ENCODE results near the gene CHAT. TPM values are rescaled to one million over a fixed set of nuclear protein-coding genes. Genes with fewer than 3 reads are reported as not detected.

CHAT gene
- total and polyA plus RNA-seq, 7 donors: not detected

GRCh38 chr10:49577182-49577925, 36.5 kb upstream of the CHAT start:
- no peak for TF ChIP-seq CTCF (IDR thresholded peaks at IDR 0.05)
- DNase-seq: no peak
- 61 to 74% (median 66%) methylated on average over 2 of the region's 2 CpGs for WGBS, 3 donors
- no peaks in the 10 kb centered on the region for H3K9me3 ChIP-seq
- H3K27ac ChIP-seq: no peak overlapping the region
- ATAC-seq: no peak
- no peaks in the 10 kb centered on the region for H3K36me3 ChIP-seq (ENCODE audit: insufficient read depth in 1 of 2, low read depth in 1 of 2)
- intact Hi-C loops (cut with DNase I): no loop called here
- H3K4me1 ChIP-seq: no peaks in the 10 kb centered on the region
- no peak overlapping the region for H3K4me3 ChIP-seq
- H3K27me3 ChIP-seq (ENCODE audit: insufficient read depth in 3 of 3, low read length in 2 of 3): no peaks in the 10 kb centered on the region

DNA sequence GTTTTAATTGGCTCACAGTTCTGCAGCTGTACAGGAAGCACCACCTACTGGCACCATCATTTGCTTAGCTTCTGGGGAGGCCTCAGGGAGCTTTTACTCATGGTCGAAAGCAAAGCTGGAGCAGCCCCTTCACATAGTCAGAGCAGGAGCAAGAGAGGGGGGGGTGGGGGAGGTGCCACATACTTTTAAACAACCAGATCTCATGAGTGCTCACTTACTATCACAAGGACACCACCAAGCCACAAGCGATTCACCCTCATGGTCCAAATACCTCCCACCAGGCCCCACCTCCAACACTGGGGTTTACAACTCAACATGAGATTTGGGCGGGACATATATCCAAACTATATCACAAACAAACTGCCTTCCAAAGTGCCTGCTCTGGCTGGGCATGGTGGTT, 35.4 kb upstream of the CHAT start:
- H3K4me3 ChIP-seq: no peak overlapping the region
- TF ChIP-seq CTCF (IDR thresholded peaks at IDR 0.05): no peak
- H3K36me3 ChIP-seq (ENCODE audit: insufficient read depth in 1 of 2, low read depth in 1 of 2): no peaks in the 10 kb centered on the region

GRCh38 chr10:49579621-49580020, 34.2 kb upstream of the CHAT start:
- no peak for TF ChIP-seq CTCF (IDR thresholded peaks at IDR 0.05)
- no peak overlapping the region for H3K4me3 ChIP-seq
- H3K36me3 ChIP-seq (ENCODE audit: insufficient read depth in 1 of 2, low read depth in 1 of 2): no peaks in the 10 kb centered on the region
- no peaks in the 10 kb centered on the region for H3K9me3 ChIP-seq
- no peaks in the 10 kb centered on the region for H3K4me1 ChIP-seq
- peaks cover 0 to 3% (median 0%) of the 10 kb centered on the region in 3 donors for H3K27me3 ChIP-seq (ENCODE audit: insufficient read depth in 3 of 3, low read length in 2 of 3)
- H3K27ac ChIP-seq: no peak overlapping the region
- no peak for DNase-seq
- WGBS, 3 donors: 34 to 48% (median 47%) methylated on average over 2 of the region's 2 CpGs
- intact Hi-C loops (cut with DNase I): no loop called here
- no peak for ATAC-seq

More for the DNA sequence above, 35.4 kb upstream of the CHAT start:
- 82 to 92% (median 85%) methylated on average over 3 of the region's 3 CpGs for WGBS, 3 donors
- DNase-seq (no peak), ATAC-seq (no peak)
- intact Hi-C loops (cut with DNase I): no loop called here
- H3K4me1 ChIP-seq: no peaks in the 10 kb centered on the region
- no peaks in the 10 kb centered on the region for H3K27me3 ChIP-seq (ENCODE audit: insufficient read depth in 3 of 3, low read length in 2 of 3)
- H3K9me3 ChIP-seq: no peaks in the 10 kb centered on the region
- no peak overlapping the region for H3K27ac ChIP-seq

DNA sequence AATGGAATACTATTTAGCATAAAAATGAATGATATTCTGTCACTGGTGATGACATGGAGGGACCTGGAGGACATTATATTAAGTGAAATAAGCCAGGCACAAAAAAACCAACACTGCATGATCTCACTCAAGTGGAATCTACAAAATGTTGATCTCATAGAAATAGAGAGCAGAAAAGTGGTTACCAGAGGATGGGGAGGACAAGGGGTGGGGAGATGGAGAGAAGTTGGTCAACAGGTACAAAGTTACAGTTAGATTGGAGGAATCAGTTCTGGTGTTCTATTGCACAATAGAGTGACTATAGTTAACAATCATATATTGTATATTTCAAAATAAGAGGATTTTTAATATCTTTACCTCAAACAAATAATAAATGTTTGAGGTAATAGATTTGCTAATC, 28.4 kb upstream of the CHAT start:
- ATAC-seq (no peak), DNase-seq (no peak)
- Histone ChIP-seq H3K9me3 (no peaks in the 10 kb centered on the region), H3K36me3 (ENCODE audit: insufficient read depth in 1 of 2, low read depth in 1 of 2) (no peaks in the 10 kb centered on the region), H3K27ac (no peak overlapping the region), H3K4me3 (no peak overlapping the region), H3K27me3 (ENCODE audit: insufficient read depth in 3 of 3, low read length in 2 of 3) (peaks cover 0 to 3% (median 0%) of the 10 kb centered on the region in 3 donors), H3K4me1 (no peaks in the 10 kb centered on the region)
- no peak for TF ChIP-seq CTCF (IDR thresholded peaks at IDR 0.05)
- intact Hi-C loops (cut with DNase I): no loop called here

DNA sequence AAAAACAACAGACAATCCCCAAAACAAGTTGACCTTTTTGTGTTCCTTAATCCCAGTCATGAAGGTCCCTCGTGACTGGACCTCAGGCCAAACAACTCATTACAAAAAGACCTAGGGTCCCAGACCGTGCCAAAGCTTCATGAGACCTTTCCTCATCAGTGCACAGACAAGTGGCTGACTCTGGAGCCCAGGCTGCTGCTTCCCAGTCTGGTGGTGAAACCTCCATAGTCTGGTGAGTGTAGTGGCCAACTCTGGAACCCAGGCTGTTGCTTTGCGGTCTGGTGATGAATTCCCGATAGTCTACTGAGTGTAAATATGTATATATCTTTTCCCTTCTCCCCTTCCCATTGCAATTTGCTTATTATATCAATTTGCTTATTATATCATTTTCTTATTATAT, 25.9 kb upstream of the CHAT start:
- DNase-seq: no peak
- ATAC-seq: no peak

More for the DNA sequence above, 25.9 kb upstream of the CHAT start:
- no peaks in the 10 kb centered on the region for H3K4me1 ChIP-seq
- no peak overlapping the region for H3K27ac ChIP-seq
- no peak for TF ChIP-seq CTCF (IDR thresholded peaks at IDR 0.05)
- intact Hi-C loops (cut with DNase I): no loop called here
- WGBS, 3 donors: 71 to 78% (median 77%) methylated on average over 4 of the region's 4 CpGs
- H3K9me3 ChIP-seq: no peaks in the 10 kb centered on the region
- no peaks in the 10 kb centered on the region for H3K36me3 ChIP-seq (ENCODE audit: insufficient read depth in 1 of 2, low read depth in 1 of 2)
- H3K27me3 ChIP-seq (ENCODE audit: insufficient read depth in 3 of 3, low read length in 2 of 3): peaks cover 0 to 3% (median 0%) of the 10 kb centered on the region in 3 donors
- H3K4me3 ChIP-seq: no peak overlapping the region
